ENCODE results near the gene ADGRV1.

ADGRV1 gene

GRCh38 chr5:91133183-91133582, 574.6 kb downstream of the ADGRV1 start:
- H3K27me3 ChIP-seq (ENCODE audit: insufficient read depth, low read length, poor library complexity, severe bottlenecking) = no peaks in the 10 kb centered on the region
- no peaks in the 10 kb centered on the region for H3K9me3 ChIP-seq (ENCODE audit: insufficient read depth, low read depth, low read length)
- H3K9me2 ChIP-seq (replicated peaks; ENCODE audit: low read depth, low read length) = no peaks in the 10 kb centered on the region
- no peak overlapping the region for H3K4me3 ChIP-seq (ENCODE audit: low read length, poor library complexity, severe bottlenecking)
- no peak overlapping the region for H3K9ac ChIP-seq (ENCODE audit: low read depth, low read length, poor library complexity, severe bottlenecking)
- H3K79me2 ChIP-seq (ENCODE audit: insufficient read depth, low read length) = no peaks in the 10 kb centered on the region
- no peaks in the 10 kb centered on the region for H3K4me1 ChIP-seq (ENCODE audit: insufficient read depth, low read length, poor library complexity, severe bottlenecking)
- H4K20me1 ChIP-seq (ENCODE audit: insufficient read depth, low read length, poor library complexity, severe bottlenecking) = no peaks in the 10 kb centered on the region
- no peaks in the 10 kb centered on the region for H3F3A ChIP-seq (ENCODE audit: low read depth)
- H3K36me3 ChIP-seq (ENCODE audit: insufficient read depth, low read length) = no peaks in the 10 kb centered on the region
- TF ChIP-seq CTCF (conservative IDR thresholded peaks at IDR 0.05; ENCODE audit: low read length) = no peak
- TF ChIP-seq EZH2phosphoT487 (IDR thresholded peaks at IDR 0.05; ENCODE audit: borderline replicate concordance) = no peak
- no peak overlapping the region for H3K4me2 ChIP-seq (ENCODE audit: low read depth, low read length, poor library complexity, severe bottlenecking)
- H2AFZ ChIP-seq (ENCODE audit: low read length) = no peak overlapping the region

GRCh38 chr5:91135475-91136248, 577.1 kb downstream of the ADGRV1 start:
- Histone ChIP-seq H3F3A (ENCODE audit: low read depth) (no peaks in the 10 kb centered on the region), H2AFZ (ENCODE audit: low read length) (no peak overlapping the region), H3K4me2 (ENCODE audit: low read depth, low read length, poor library complexity, severe bottlenecking) (no peak overlapping the region), H4K20me1 (ENCODE audit: insufficient read depth, low read length, poor library complexity, severe bottlenecking) (no peaks in the 10 kb centered on the region), H3K36me3 (ENCODE audit: insufficient read depth, low read length) (no peaks in the 10 kb centered on the region), H3K9me3 (ENCODE audit: insufficient read depth, low read depth, low read length) (no peaks in the 10 kb centered on the region), H3K27me3 (ENCODE audit: insufficient read depth, low read length, poor library complexity, severe bottlenecking) (no peaks in the 10 kb centered on the region), H3K4me3 (ENCODE audit: low read length, poor library complexity, severe bottlenecking) (no peak overlapping the region), H3K9ac (ENCODE audit: low read depth, low read length, poor library complexity, severe bottlenecking) (no peak overlapping the region), H3K79me2 (ENCODE audit: insufficient read depth, low read length) (no peaks in the 10 kb centered on the region), H3K9me2 (replicated peaks; ENCODE audit: low read depth, low read length) (no peaks in the 10 kb centered on the region), H3K4me1 (ENCODE audit: insufficient read depth, low read length, poor library complexity, severe bottlenecking) (no peaks in the 10 kb centered on the region)
- TF ChIP-seq EZH2phosphoT487 (IDR thresholded peaks at IDR 0.05; ENCODE audit: borderline replicate concordance) (no peak), CTCF (conservative IDR thresholded peaks at IDR 0.05; ENCODE audit: low read length) (no peak)

- Histone ChIP-seq H3K9me3 (ENCODE audit: insufficient read depth, low read depth, low read length) (no peaks in the 10 kb centered on the region), H4K20me1 (ENCODE audit: insufficient read depth, low read length, poor library complexity, severe bottlenecking) (no peaks in the 10 kb centered on the region), H3K36me3 (ENCODE audit: insufficient read depth, low read length) (no peaks in the 10 kb centered on the region), H3K9me2 (replicated peaks; ENCODE audit: low read depth, low read length) (no peaks in the 10 kb centered on the region), H2AFZ (ENCODE audit: low read length) (no peak overlapping the region), H3K4me3 (ENCODE audit: low read length, poor library complexity, severe bottlenecking) (no peak overlapping the region), H3K27me3 (ENCODE audit: insufficient read depth, low read length, poor library complexity, severe bottlenecking) (no peaks in the 10 kb centered on the region), H3K9ac (ENCODE audit: low read depth, low read length, poor library complexity, severe bottlenecking) (no peak overlapping the region), H3K4me1 (ENCODE audit: insufficient read depth, low read length, poor library complexity, severe bottlenecking) (no peaks in the 10 kb centered on the region), H3F3A (ENCODE audit: low read depth) (no peaks in the 10 kb centered on the region), H3K79me2 (ENCODE audit: insufficient read depth, low read length) (no peaks in the 10 kb centered on the region), H3K4me2 (ENCODE audit: low read depth, low read length, poor library complexity, severe bottlenecking) (no peak overlapping the region)
- no peak for TF ChIP-seq CTCF (conservative IDR thresholded peaks at IDR 0.05; ENCODE audit: low read length)
- no peak for TF ChIP-seq EZH2phosphoT487 (IDR thresholded peaks at IDR 0.05; ENCODE audit: borderline replicate concordance)
Observed at GRCh38 chr5:91136271-91136670, 577.7 kb downstream of the ADGRV1 start.

Data from Loucy (cell line).